HEK293 (cell line): Measurements from ENCODE around the gene INTS13.

Experiments
- CTCF ChIA-PET: fragments of 350-600 bp; formaldehyde crosslinking; extraction: SDS; loops from one replicate; lab custom pipeline; 2021; ENCODE audit warnings: antibody characterized with exemption; lab: Yijun Ruan, JAX
- POLR2A ChIA-PET: fragments of 300-600 bp; formaldehyde crosslinking; extraction: SDS; loops from one replicate; lab custom pipeline; 2020; ENCODE audit warnings: antibody characterized with exemption, inconsistent platforms; lab: Yijun Ruan, JAX
- H3K27ac ChIP-seq: fragments of 200-500 bp; sonication (Bioruptor generic); 2 replicates; pipeline ENCODE4 v1.5.1; 2014; ENCODE audit warnings: low read depth, low read length, control low read depth, inconsistent platforms; ENCODE audit errors: extremely low read depth
- H3K36me3 ChIP-seq, 2 experiments: fragments of 200-500 bp in 1 of 2; sonication (Bioruptor generic) in 1 of 2; 1 replicate in 1 of 2; 2 replicates in 1 of 2; pipeline ENCODE4 v1.5.1; 2014 to 2017; ENCODE audit warnings: inconsistent platforms in 2 of 2, low read length in 2 of 2; ENCODE audit not compliant: control insufficient read depth in 2 of 2, insufficient read depth in 1 of 2
- H3K4me1 ChIP-seq: fragments of 200-500 bp; sonication (Bioruptor generic); 2 replicates; pipeline ENCODE4 v1.5.1; 2014; ENCODE audit warnings: mild to moderate bottlenecking, low read length, inconsistent platforms; ENCODE audit not compliant: control insufficient read depth, insufficient read depth
- H3K4me3 ChIP-seq: 2 replicates; pipeline ENCODE4 v1.5.1; 2011; ENCODE audit warnings: low read depth, mild to moderate bottlenecking, control low read depth, low read length, moderate library complexity
- H3K9me3 ChIP-seq: fragments of 200-500 bp; sonication (Bioruptor generic); 2 replicates; pipeline ENCODE4 v1.5.1; 2014; ENCODE audit warnings: low read depth, low read length, inconsistent platforms; ENCODE audit not compliant: control insufficient read depth, insufficient read depth
- EGR2 ChIP-seq: fragments of 450-650 bp; formaldehyde crosslinking; IDR thresholded peaks from 2 replicates; pipeline ENCODE4 v1.5.1; 2016; ENCODE audit warnings: low read depth, missing biosample characterization, missing genetic modification characterization
- GFI1B ChIP-seq: fragments of 450-650 bp; formaldehyde crosslinking; IDR thresholded peaks from 2 replicates; pipeline ENCODE4 v1.5.1; 2016; ENCODE audit warnings: missing biosample characterization, missing genetic modification characterization
- GLIS2 ChIP-seq: fragments of 450-650 bp; formaldehyde crosslinking; IDR thresholded peaks from 2 replicates; pipeline ENCODE4 v1.5.1; 2016; ENCODE audit warnings: missing biosample characterization, missing genetic modification characterization
- KLF17 ChIP-seq: fragments of 450-650 bp; formaldehyde crosslinking; IDR thresholded peaks from 2 replicates; pipeline ENCODE4 v1.5.1; 2016; ENCODE audit warnings: missing biosample characterization, missing genetic modification characterization
- PRDM1 ChIP-seq: fragments of 450-650 bp; formaldehyde crosslinking; IDR thresholded peaks from 2 replicates; pipeline ENCODE4; 2016; ENCODE audit warnings: missing biosample characterization, missing genetic modification characterization
- RBAK ChIP-seq: fragments of 450-650 bp; formaldehyde crosslinking; IDR thresholded peaks from 2 replicates; pipeline ENCODE4 v1.5.1; 2016; ENCODE audit warnings: missing biosample characterization, missing genetic modification characterization
- SP7 ChIP-seq: fragments of 450-650 bp; formaldehyde crosslinking; IDR thresholded peaks from 2 replicates; pipeline ENCODE4 v1.5.1; 2016; ENCODE audit warnings: missing biosample characterization, missing genetic modification characterization
- ZBTB21 ChIP-seq: fragments of 450-650 bp; formaldehyde crosslinking; IDR thresholded peaks from 2 replicates; pipeline ENCODE4 v1.5.1; 2017; ENCODE audit warnings: missing biosample characterization, missing genetic modification characterization
- ZBTB44 ChIP-seq: fragments of 450-650 bp; IDR thresholded peaks from 2 replicates; pipeline ENCODE4 v1.5.1; 2018; ENCODE audit warnings: missing biosample characterization, mild to moderate bottlenecking, missing genetic modification characterization
- ZBTB7A ChIP-seq: fragments of 450-650 bp; formaldehyde crosslinking; IDR thresholded peaks from 2 replicates; pipeline ENCODE4 v1.5.1; 2016; ENCODE audit warnings: low read depth, missing biosample characterization, missing genetic modification characterization
- ZIC2 ChIP-seq: fragments of 450-650 bp; formaldehyde crosslinking; IDR thresholded peaks from 2 replicates; pipeline ENCODE4 v1.5.1; 2016; ENCODE audit warnings: missing biosample characterization, missing genetic modification characterization
- ZNF114 ChIP-seq: fragments of 450-650 bp; formaldehyde crosslinking; IDR thresholded peaks from 2 replicates; pipeline ENCODE4 v1.5.0; 2017; ENCODE audit warnings: missing biosample characterization, missing genetic modification characterization
- ZNF138 ChIP-seq: fragments of 450-650 bp; formaldehyde crosslinking; IDR thresholded peaks from 2 replicates; pipeline ENCODE4 v1.5.1; 2016; ENCODE audit warnings: missing biosample characterization, missing genetic modification characterization, borderline replicate concordance
- ZNF146 ChIP-seq: fragments of 450-650 bp; formaldehyde crosslinking; IDR thresholded peaks from 2 replicates; pipeline ENCODE4 v1.5.1; 2016; ENCODE audit warnings: missing biosample characterization, missing genetic modification characterization
- ZNF175 ChIP-seq: fragments of 450-650 bp; formaldehyde crosslinking; IDR thresholded peaks from 2 replicates; pipeline ENCODE4 v1.5.1; 2016; ENCODE audit warnings: missing biosample characterization, missing genetic modification characterization
- ZNF2 ChIP-seq: fragments of 450-650 bp; formaldehyde crosslinking; IDR thresholded peaks from 2 replicates; pipeline ENCODE4 v1.5.1; 2016; ENCODE audit warnings: missing biosample characterization, missing genetic modification characterization
- ZNF324 ChIP-seq: fragments of 450-650 bp; formaldehyde crosslinking; IDR thresholded peaks from 2 replicates; pipeline ENCODE4 v1.5.1; 2016; ENCODE audit warnings: missing biosample characterization, missing genetic modification characterization
- ZNF335 ChIP-seq: fragments of 450-650 bp; formaldehyde crosslinking; conservative IDR thresholded peaks from 2 replicates; pipeline ENCODE4 v1.5.1; 2016; ENCODE audit warnings: missing biosample characterization, missing genetic modification characterization
- ZNF366 ChIP-seq: fragments of 450-650 bp; formaldehyde crosslinking; conservative IDR thresholded peaks from 2 replicates; pipeline ENCODE4 v1.5.1; 2016; ENCODE audit warnings: missing biosample characterization, missing genetic modification characterization
- ZNF404 ChIP-seq: fragments of 450-650 bp; formaldehyde crosslinking; IDR thresholded peaks from 2 replicates; pipeline ENCODE4 v1.5.1; 2017; ENCODE audit warnings: missing biosample characterization, missing genetic modification characterization
- ZNF48 ChIP-seq: fragments of 450-650 bp; formaldehyde crosslinking; IDR thresholded peaks from 2 replicates; pipeline ENCODE4 v1.5.1; 2016; ENCODE audit warnings: missing biosample characterization, missing genetic modification characterization
- ZNF600 ChIP-seq: fragments of 450-650 bp; formaldehyde crosslinking; IDR thresholded peaks from 2 replicates; pipeline ENCODE4 v1.5.1; 2016; ENCODE audit warnings: missing biosample characterization, missing genetic modification characterization
- ZNF660 ChIP-seq: fragments of 450-650 bp; IDR thresholded peaks from 2 replicates; pipeline ENCODE4 v1.5.1; 2018; ENCODE audit warnings: missing biosample characterization, mild to moderate bottlenecking, missing genetic modification characterization
- ZNF843 ChIP-seq: fragments of 450-650 bp; formaldehyde crosslinking; IDR thresholded peaks from 2 replicates; pipeline ENCODE4 v1.5.1; 2016; ENCODE audit warnings: missing biosample characterization, missing genetic modification characterization
- ZSCAN4 ChIP-seq: fragments of 450-650 bp; formaldehyde crosslinking; IDR thresholded peaks from 2 replicates; pipeline ENCODE4 v1.5.1; 2017; ENCODE audit warnings: missing biosample characterization, missing genetic modification characterization
- TF ChIP-seq, protein P1 (sequence below): fragments of 450-650 bp; formaldehyde crosslinking; IDR thresholded peaks from 2 replicates; pipeline ENCODE4 v1.5.1; 2016; ENCODE audit warnings: missing biosample characterization, missing genetic modification characterization
- TF ChIP-seq, protein P2 (sequence below): fragments of 450-650 bp; formaldehyde crosslinking; IDR thresholded peaks from 2 replicates; pipeline ENCODE4 v1.5.1; 2016; ENCODE audit warnings: missing biosample characterization, missing genetic modification characterization

INTS13 gene

DNA sequence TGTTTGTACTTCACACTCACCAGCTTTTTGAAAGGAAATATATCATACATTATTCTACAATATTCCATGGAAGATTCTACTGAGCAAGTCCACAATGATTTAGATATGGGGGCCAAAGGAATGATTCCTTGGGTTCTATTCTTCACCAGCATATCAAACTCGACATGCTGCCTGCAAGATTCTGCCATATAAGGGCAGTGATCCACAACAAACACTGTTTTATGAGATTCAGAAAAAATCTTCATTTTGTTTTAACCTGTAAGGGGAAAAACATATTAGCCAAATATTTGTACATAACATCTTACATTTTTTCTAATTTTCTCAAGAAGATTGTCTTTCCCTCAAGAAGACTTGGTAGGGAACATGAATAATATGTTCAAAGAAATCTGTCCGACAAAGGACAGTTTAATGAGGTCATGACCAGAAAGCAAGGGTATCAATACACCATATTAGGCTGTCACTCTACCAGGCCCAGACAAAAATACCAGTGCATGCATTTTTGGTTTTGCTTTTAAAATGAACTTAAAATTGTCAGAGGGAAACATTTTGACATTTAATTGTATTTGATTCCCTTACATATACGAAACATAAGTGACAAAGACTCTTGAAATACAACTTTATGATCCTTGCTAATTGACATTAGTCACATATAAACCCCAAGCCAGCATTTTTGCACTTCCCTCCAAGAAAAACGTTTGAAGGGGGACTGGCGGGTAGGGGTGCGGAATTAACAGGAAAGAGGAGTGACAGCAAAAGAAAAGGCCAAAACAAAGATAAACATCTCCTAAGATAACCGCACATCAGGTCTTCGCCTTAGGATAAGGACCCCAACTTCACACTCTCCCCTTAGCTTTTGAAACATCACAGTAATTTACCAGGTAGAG lies 980 bp downstream of the INTS13 start (continued):
- TF ChIP-seq, protein P1, sequence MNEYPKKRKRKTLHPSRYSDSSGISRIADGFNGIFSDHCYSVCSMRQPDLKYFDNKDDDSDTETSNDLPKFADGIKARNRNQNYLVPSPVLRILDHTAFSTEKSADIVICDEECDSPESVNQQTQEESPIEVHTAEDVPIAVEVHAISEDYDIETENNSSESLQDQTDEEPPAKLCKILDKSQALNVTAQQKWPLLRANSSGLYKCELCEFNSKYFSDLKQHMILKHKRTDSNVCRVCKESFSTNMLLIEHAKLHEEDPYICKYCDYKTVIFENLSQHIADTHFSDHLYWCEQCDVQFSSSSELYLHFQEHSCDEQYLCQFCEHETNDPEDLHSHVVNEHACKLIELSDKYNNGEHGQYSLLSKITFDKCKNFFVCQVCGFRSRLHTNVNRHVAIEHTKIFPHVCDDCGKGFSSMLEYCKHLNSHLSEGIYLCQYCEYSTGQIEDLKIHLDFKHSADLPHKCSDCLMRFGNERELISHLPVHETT (tag by site-specific recombination) = no peak
- TF ChIP-seq GFI1B (tag by site-specific recombination) (no peak), ZNF660 (tag by site-specific recombination) (0 out of 2 replicates have a peak, but pooled peaks have one; percentile 15), ZIC2 (tag by site-specific recombination) (no peak), ZBTB7A (tag by site-specific recombination) (no peak), ZNF843 (tag by site-specific recombination) (no peak), SP7 (tag by site-specific recombination) (no peak), KLF17 (tag by site-specific recombination) (no peak), GLIS2 (tag by site-specific recombination) (no peak), RBAK (tag by site-specific recombination) (no peak), ZNF175 (tag by site-specific recombination) (no peak), ZNF404 (tag by site-specific recombination) (no peak)
- TF ChIP-seq, protein P2, sequence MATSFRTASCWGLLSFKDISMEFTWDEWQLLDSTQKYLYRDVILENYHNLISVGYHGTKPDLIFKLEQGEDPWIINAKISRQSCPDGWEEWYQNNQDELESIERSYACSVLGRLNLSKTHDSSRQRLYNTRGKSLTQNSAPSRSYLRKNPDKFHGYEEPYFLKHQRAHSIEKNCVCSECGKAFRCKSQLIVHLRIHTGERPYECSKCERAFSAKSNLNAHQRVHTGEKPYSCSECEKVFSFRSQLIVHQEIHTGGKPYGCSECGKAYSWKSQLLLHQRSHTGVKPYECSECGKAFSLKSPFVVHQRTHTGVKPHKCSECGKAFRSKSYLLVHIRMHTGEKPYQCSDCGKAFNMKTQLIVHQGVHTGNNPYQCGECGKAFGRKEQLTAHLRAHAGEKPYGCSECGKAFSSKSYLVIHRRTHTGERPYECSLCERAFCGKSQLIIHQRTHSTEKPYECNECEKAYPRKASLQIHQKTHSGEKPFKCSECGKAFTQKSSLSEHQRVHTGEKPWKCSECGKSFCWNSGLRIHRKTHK (tag by site-specific recombination) = no peak

GRCh38 chr12:26935636-26936378 lies 2.0 kb downstream of the INTS13 start:
- CTCF ChIA-PET = interaction anchor here (1.0 kb wide), 1 partner anchor 81 kb away, joined by 3 read pairs; no protein-coding TSS in a partner anchor
- Histone ChIP-seq H3K4me3 (no peak overlapping the region), H3K9me3 (no peaks in the 10 kb centered on the region), H3K4me1 (peaks cover 24% of the 10 kb centered on the region), H3K27ac (no peak overlapping the region), H3K36me3 (peaks cover 12 to 19% of the 10 kb centered on the region in 2 experiments; a peak in 2 of 3 replicates)
- no peak for TF ChIP-seq ZNF335 (tag by site-specific recombination)
- TF ChIP-seq ZNF600 = 0 out of 2 replicates have a peak, but pooled peaks have one; percentile 17
- no peak for TF ChIP-seq ZNF146 (tag by site-specific recombination)
- TF ChIP-seq ZNF2 (tag by site-specific recombination) = no peak
- POLR2A ChIA-PET = no interaction called here

GRCh38 chr12:26929590-26929989 lies 8.2 kb downstream of the INTS13 start:
- 0 out of 2 replicates have a peak, but pooled peaks cover under 1% of the 10 kb centered on the region for H3K4me1 ChIP-seq
- no peak overlapping the region for H3K27ac ChIP-seq
- H3K9me3 ChIP-seq = no peaks in the 10 kb centered on the region
- no peak overlapping the region for H3K4me3 ChIP-seq
- ChIA-PET POLR2A (no interaction called here), CTCF (interaction anchor here (0.6 kb wide), 1 partner anchor 624 kb away, joined by 4 read pairs; no protein-coding TSS in a partner anchor)
- peaks cover 41 to 61% of the 10 kb centered on the region in 2 experiments for H3K36me3 ChIP-seq
- TF ChIP-seq ZNF48 (tag by site-specific recombination) = no peak
- TF ChIP-seq ZNF114 (tag by site-specific recombination) = no peak
- no peak for TF ChIP-seq ZBTB21 (tag by site-specific recombination)
- peak; percentile 99 for TF ChIP-seq PRDM1 (tag by site-specific recombination)
- TF ChIP-seq ZBTB44 (tag by site-specific recombination) = no peak
- no peak for TF ChIP-seq ZSCAN4
- no peak for TF ChIP-seq EGR2 (tag by site-specific recombination)
- no peak for TF ChIP-seq ZNF324 (tag by site-specific recombination)
- peak; percentile 94 for TF ChIP-seq ZNF366 (tag by site-specific recombination)
- TF ChIP-seq ZNF138 = no peak
